MG63 (cell line): Measurements from ENCODE around the gene DYSF. TPM values are rescaled to one million over a fixed set of nuclear protein-coding genes. Genes with fewer than 3 reads are reported as not detected.
A peak's percentile ranks its signal among the peaks of the same experiment; 100 is the strongest.
"Not testable (repeated sequence)": the region's sequence is repeated elsewhere in the genome, so short reads cannot be mapped to it uniquely, and the experiment has no call there.

Experiments used
- DNase-seq: peaks from one replicate; pipeline ENCODE4 v3.0.0-alpha.2; 2020
- H3K27me3 ChIP-seq: fragments of 250-450 bp; sonication (Bioruptor Pico); 2 replicates; pipeline ENCODE4 v1.5.1; 2020; ENCODE audit warnings: mild to moderate bottlenecking, moderate library complexity
- H3K36me3 ChIP-seq: fragments of 250-450 bp; sonication (Bioruptor Pico); 2 replicates; pipeline ENCODE4 v1.5.1; 2020; ENCODE audit warnings: mild to moderate bottlenecking, moderate library complexity
- H3K4me3 ChIP-seq: fragments of 250-450 bp; sonication (Bioruptor Pico); 2 replicates; pipeline ENCODE4 v1.5.1; 2020; ENCODE audit warnings: mild to moderate bottlenecking, moderate library complexity
- H3K9me3 ChIP-seq: fragments of 250-450 bp; sonication (Bioruptor Pico); 2 replicates; pipeline ENCODE4 v1.5.1; 2020; ENCODE audit warnings: mild to moderate bottlenecking, moderate library complexity
- total RNA-seq: library from RNA; depleted of rRNA; stranded (reverse); fragments of >200 nt; shearing (Covaris generic); gene quantifications from 2 replicates; pipeline ENCODE4 v1.2.3, GENCODE V29; 2014; ENCODE audit warnings: low replicate concordance

DYSF gene
- total RNA-seq, 1 experiment from 2014 or later: 1.4 TPM

DNA sequence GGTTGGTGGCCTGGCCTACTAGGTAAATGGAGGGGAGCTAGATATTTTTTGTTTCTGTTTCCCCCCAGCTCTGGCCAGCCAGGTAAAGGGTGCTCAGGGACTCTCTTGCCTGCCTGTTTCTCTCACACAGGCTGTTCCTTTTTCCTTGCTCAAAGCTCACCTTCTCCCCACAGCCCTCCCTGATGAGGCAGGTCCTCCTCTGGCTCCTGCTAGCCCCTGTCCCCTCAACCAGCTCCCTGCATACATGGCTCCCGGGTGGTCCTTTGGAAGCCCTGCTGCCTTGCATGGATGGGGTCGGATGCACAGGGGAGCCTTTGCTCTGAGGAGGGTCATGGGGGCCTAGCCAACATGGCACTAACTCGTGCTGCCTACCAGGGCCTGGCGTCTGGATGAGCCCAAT lies 27.8 kb downstream of the DYSF start:
- Histone ChIP-seq H3K9me3 (no peaks in the 10 kb centered on the region), H3K27me3 (no peaks in the 10 kb centered on the region), H3K36me3 (no peaks in the 10 kb centered on the region), H3K4me3 (no peak overlapping the region)
- no peak for DNase-seq

DNA sequence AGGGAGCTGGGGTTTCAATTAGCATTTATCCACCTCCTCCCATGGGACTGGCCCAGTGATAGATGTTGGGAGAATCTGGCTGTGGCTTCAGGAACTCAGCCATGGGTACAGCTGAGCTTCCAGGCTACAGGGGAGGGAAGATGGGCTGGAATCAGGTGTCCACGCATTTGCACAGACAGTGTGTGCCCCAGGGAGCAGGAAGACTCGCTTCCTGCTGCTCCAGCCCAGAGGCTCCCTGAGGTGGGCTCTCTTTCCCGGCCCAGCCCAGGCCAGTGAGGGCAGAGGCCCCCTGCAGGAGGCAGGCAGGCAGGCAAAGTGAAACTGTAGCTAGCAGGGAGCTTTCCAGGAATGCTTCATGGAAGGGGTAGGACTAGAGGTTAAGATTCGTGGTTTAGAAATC lies 28.7 kb downstream of the DYSF start:
- no peaks in the 10 kb centered on the region for H3K36me3 ChIP-seq
- H3K9me3 ChIP-seq: no peaks in the 10 kb centered on the region
- no peak for DNase-seq
- H3K27me3 ChIP-seq: no peaks in the 10 kb centered on the region
- no peak overlapping the region for H3K4me3 ChIP-seq

DNA sequence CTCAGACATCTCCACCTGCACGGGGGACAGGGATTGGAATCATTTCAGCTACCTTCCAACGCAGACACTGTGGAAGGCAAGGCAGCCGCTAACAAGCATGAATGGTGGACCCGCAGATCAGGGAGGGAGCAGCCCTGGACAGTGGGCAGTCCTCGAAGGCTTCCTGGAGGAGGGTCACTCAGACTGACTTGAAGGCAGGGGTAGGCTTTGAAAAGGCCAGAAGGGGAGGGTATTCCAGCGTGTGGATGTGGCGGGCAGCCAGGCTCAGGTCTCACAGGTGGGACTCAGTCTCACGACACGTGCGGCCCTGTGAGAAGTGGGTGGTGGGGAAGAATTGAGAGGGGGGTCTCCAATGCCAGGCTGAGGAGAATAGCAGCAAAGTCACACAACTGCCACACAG lies 29.9 kb downstream of the DYSF start:
- DNase-seq: no peak
- Histone ChIP-seq H3K9me3 (no peaks in the 10 kb centered on the region), H3K36me3 (no peaks in the 10 kb centered on the region), H3K4me3 (no peak overlapping the region), H3K27me3 (no peaks in the 10 kb centered on the region)

DNA sequence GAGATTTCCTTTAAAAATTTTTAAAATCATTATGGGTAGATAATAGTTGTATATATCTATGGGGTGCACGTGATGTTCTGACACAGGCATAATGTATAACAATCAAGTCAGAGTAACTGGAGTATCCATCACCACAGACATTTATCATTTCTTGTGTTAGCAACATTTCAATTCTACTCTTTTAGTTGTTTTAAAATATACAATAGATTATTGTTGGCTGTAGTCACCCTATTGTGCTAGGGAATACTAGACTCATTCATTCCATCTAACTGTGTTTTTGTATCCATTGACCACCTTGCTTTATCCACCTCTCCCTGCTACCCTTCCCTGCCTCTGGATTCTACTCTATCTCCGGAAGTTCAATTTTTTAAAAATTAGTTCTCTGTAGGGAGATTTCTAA lies 31.0 kb downstream of the DYSF start:
- no peaks in the 10 kb centered on the region for H3K27me3 ChIP-seq
- H3K4me3 ChIP-seq: no peak overlapping the region
- no peaks in the 10 kb centered on the region for H3K9me3 ChIP-seq
- DNase-seq: no peak
- no peaks in the 10 kb centered on the region for H3K36me3 ChIP-seq

DNA sequence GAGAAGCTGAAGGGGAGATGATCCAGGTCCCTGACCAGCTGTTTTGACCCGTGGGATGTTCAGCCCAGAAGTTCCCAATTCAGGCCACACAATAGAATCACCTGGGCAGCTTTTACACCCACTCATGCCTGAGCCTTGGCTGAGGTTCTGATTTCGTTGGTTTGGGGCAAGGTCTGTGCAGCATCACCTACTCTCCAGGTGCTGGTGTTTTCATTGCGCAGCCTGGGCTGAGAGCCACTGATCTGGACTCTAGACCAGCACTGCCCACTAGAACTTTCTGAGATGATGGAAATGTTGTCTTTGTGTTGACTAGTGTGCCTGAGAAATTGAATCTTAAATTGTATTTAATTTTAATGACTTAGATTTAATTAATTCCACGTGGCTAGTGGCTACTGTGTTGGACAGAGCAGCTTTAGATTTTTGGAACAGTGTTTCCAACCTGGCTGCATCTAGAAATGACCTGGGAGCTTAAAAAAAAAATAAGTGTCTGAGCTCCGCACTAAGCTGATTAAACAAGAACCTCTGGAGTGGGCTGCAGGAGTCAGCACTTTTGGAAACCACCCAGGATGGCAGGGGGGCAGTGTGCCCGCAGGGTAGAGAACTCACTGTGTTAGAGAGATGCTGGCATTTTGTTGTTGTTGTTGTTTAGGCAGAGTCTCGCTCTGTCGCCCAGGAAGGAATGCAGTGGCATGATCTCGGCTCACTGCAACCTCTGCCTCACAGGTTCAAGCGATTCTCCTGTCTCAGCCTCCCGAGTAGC lies 33.7 kb downstream of the DYSF start:
- Histone ChIP-seq H3K36me3 (no peaks in the 10 kb centered on the region), H3K4me3 (no peak overlapping the region), H3K27me3 (no peaks in the 10 kb centered on the region)

DNA sequence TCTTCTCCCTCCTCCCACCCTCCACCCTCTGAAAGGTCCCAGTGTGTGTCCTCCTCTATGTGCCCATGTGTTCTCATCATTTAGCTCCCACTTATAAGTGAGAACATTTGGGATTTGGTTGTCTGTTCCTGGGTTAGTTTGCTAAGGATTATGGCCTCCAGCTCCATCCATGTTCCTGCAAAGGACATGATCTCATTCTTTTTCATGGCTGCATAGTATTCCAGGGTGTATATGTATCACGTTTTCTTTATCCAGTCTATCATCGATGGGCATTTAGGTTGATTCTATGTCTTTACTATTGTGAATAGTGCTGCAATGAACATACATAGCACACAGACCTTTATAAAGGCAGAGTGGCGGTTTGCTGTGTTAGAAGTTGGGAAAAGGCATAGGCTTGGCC lies 38.2 kb downstream of the DYSF start:
- not testable (repeated sequence) for DNase-seq, H3K27me3 ChIP-seq, H3K36me3 ChIP-seq, H3K4me3 ChIP-seq, H3K9me3 ChIP-seq

More for the DNA sequence above, 33.7 kb downstream of the DYSF start:
- no peaks in the 10 kb centered on the region for H3K9me3 ChIP-seq
- no peak for DNase-seq

DNA sequence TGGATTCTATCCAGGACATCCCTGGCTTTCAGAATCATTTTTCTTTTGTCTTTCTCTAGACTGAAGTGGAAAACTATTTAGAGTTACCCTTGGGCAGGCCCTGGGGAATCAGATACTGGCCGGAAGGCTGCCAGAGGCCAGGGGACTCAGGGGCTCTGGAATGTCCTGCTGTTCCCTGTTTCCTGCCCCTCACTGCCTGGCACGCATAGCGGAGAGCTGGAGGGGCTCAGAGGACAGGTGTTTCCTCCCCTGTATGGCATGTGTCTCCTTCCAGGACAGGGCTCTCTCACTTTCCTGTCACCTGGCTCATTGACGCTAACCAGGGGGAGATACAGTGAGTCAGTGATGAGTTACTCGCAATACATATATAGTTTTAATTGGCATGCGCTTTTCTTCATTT lies 38.8 kb downstream of the DYSF start:
- no peaks in the 10 kb centered on the region for H3K27me3 ChIP-seq
- H3K9me3 ChIP-seq: no peaks in the 10 kb centered on the region
- no peak for DNase-seq
- no peaks in the 10 kb centered on the region for H3K36me3 ChIP-seq
- H3K4me3 ChIP-seq: no peak overlapping the region

DNA sequence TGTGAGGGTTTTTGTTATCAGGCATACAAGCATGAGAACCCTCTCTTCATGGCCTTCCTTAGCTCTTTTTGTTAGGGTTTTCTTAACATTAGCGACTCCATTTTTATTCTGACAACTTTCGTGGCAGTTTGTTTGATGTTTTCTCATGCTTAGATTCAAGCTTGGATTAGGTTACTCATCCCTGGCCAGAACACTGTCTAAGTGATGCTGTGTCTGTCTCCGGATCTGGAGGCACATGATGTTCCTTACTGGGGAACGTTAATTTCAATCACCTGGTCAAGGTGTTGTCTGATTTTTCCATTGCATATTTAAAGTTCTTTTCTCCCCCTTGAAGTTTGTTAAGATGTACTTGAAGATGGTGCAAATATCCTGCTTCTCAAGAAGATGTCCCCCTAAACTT lies 40.7 kb downstream of the DYSF start:
- Histone ChIP-seq H3K27me3 (no peaks in the 10 kb centered on the region), H3K4me3 (no peak overlapping the region), H3K36me3 (no peaks in the 10 kb centered on the region), H3K9me3 (no peaks in the 10 kb centered on the region)
- DNase-seq: no peak

DNA sequence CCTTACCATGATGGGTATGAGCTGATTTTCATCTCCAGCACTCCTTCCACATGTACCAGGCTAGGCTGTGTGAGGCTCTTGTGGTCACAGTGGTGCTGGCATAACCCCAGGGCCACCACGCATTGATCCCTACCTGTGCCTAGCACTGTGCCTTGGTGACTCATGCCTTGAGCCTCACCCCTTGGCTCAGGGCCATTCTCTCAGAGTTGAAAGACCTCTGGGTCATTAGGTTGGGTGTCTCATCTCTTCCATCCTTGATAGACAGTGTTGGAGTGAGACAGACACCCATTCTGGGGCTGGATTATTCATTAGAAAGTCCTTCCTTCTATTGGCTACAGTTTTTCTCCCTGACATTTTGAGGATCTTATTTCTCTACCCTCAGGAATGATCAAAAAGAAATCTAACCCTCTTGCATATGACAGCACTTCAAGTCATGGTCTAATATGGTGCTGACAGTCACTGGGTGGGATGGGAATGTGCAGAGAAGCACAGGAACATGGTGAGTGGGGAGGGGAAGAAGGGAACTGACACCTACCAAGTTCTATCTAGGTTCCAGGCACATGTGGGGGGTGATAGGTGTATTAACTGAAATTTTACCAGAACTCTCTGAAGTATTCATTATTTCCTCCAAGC lies 41.3 kb downstream of the DYSF start:
- DNase-seq: no peak
- H3K4me3 ChIP-seq: no peak overlapping the region

DNA sequence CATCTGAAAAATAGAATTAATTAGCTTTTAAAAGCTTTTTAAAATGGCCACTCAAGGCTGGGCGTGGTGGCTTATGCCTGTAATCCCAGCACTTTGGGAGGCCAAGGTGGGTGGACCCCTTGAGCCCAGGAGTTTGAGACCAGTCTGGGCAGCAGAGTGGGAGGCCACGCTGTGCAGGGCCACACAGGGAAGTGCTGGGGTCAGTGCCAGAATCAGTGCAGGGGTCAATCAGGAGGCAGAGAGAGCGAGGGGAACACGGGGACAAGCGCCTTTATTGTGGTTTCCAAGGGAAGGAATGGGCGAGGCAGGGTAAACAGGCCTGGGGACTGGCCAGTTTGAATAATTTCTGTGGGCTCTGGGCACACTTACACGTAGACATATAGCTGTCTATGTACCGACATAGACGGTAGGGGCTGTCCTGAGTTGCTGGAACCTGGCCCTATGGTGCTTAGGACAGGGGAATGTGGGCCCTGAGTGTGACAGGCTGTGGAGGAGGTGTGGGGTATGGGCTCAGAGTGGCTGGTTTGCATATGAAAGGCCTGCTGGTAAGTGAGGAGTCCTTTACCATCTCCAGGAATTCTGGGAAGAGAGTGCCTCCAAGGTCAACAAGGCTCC lies 42.9 kb downstream of the DYSF start:
- Histone ChIP-seq H3K36me3 (no peaks in the 10 kb centered on the region), H3K4me3 (no peak overlapping the region), H3K9me3 (no peaks in the 10 kb centered on the region), H3K27me3 (no peaks in the 10 kb centered on the region)
- DNase-seq: no peak

More for the DNA sequence above, 41.3 kb downstream of the DYSF start:
- H3K9me3 ChIP-seq: no peaks in the 10 kb centered on the region
- H3K36me3 ChIP-seq: no peaks in the 10 kb centered on the region
- no peaks in the 10 kb centered on the region for H3K27me3 ChIP-seq

DNA sequence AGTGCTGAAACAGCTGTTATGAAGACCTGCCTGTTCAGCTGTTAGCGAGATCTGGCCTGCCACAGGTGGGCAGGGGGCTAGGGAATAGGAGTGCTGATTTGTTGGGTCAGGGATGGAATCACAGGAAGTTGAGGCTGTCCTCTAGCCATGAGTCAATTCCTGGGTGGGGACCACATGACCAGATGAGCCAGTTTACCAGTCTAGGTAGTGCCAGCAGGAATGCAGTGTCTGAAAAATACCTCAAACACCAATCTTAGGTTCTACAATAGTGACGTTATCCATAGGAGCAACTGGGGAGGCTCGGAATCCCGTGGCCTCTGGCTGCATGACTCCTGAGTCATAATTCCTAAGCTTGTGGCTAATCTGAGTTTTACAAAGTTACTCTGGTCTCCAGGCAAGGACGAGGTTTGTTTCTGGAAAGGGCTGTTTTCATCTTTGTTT lies 44.9 kb downstream of the DYSF start:
- Histone ChIP-seq H3K36me3 (no peaks in the 10 kb centered on the region), H3K27me3 (no peaks in the 10 kb centered on the region), H3K9me3 (no peaks in the 10 kb centered on the region), H3K4me3 (no peak overlapping the region)
- peak; percentile 83 for DNase-seq

DNA sequence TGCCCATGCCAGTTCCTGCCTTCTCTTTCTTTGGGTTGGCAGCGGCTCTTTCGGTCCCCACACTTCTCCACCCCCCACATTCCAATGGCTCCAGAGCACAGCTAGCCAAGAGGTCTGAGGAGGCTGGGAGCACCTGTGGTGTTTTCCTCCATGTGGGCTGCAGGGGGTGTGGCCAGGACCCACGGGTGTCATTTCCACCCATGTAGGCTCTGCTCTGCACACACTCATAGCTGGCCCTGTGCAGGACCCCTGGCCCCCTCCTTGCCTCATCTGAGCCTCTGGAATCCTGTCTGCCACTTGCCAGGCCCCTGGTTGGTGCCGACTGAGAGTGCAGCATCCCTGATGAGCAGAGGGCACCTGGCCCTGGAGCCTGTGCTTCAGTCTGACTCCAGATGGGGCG lies 46.3 kb downstream of the DYSF start:
- H3K36me3 ChIP-seq: no peaks in the 10 kb centered on the region
- DNase-seq: no peak
- H3K27me3 ChIP-seq: no peaks in the 10 kb centered on the region
- no peaks in the 10 kb centered on the region for H3K9me3 ChIP-seq
- no peak overlapping the region for H3K4me3 ChIP-seq

DNA sequence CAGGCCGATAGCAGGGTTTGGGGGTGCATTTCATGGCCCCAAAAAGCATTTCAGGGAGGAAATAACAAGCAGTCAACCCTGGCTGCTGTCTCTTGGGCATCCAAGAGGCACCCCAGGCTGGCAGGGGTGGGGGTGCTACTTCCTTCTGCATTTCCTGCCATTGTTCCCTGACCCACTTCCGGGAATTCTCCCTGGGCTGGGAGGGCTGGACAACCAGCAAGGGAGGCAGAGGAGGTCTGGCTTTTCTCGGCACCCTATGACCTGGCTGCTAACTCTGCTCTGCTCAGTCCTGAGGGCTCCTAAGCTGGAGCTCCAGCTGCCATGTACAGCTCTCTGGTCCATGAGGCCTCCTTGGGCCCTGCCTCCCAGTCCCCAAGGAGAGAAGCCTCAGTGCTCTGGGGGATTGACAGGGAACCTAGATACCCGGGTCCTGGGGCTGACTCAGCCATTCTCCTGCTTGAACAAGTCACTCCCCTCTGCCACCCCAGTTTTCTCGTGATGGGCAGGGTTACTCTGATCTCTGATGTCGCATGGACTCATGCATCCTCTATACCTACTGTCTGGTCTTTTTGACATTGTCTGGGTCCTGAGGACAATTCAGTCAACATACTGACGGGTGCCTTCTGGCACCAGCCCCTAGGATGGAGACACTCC lies 47.2 kb downstream of the DYSF start:
- H3K4me3 ChIP-seq: no peak overlapping the region
- DNase-seq: no peak

DNA sequence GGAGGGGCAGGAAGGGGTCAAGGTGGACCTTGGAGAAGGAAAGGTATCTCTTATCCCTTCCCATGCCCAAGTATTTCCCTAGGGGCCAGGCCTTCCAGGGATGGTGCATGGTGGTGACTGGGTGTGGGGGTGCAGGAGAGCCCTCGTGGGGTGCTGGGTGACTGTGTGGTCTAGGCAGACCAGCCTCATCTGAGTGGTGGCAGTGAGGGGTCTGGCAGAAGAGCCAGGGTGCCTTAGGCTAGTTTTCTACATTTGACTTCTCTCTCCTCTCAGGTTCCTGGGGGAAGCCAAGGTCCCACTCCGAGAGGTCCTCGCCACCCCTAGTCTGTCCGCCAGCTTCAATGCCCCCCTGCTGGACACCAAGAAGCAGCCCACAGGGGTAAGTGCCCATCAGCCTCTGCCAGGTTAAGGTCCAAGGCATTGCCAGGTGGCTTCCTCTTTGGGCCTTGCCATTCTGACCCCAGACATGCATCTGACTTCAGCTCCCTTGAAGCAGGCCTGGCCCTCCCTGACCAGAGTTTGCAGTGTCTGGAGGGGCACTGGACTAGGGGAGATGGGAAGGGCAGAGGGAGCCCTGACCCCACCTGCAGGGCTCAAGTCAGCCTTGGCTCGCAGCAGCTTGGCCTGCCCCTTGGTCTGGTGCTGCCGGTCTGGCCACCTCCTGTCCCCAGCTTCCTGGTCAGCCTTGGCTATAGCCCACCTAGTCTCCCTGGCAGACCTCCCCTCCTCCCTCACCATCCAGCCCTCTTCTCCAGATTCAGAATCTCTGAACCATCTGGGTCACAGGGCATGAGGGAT lies 49.8 kb downstream of the DYSF start:
- H3K27me3 ChIP-seq: no peaks in the 10 kb centered on the region
- DNase-seq: no peak
- no peak overlapping the region for H3K4me3 ChIP-seq
- no peaks in the 10 kb centered on the region for H3K9me3 ChIP-seq
- H3K36me3 ChIP-seq: no peaks in the 10 kb centered on the region

More for the DNA sequence above, 47.2 kb downstream of the DYSF start:
- Histone ChIP-seq H3K36me3 (no peaks in the 10 kb centered on the region), H3K9me3 (no peaks in the 10 kb centered on the region), H3K27me3 (no peaks in the 10 kb centered on the region)

DNA sequence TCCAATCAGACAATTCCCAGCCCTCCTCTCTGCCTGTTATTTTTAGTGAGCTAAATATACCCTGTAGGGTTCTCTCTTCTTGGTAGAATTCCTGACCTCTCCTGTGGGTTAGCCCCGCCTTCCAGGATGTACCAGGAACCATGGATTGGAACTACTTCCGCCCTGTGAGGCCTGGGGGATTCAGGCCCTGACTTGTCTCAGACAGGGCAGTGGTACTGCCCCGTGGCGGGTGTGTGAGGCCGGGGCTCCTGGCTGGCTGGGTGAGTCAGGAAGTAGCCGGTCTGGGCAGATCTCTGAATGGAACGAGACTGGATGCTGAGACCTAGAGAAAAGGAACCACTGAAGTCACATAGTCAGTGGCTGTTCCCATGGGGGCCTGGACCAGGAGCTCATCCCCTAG lies 50.5 kb downstream of the DYSF start:
- Histone ChIP-seq H3K4me3 (no peak overlapping the region), H3K36me3 (no peaks in the 10 kb centered on the region), H3K27me3 (no peaks in the 10 kb centered on the region), H3K9me3 (no peaks in the 10 kb centered on the region)
- no peak for DNase-seq

DNA sequence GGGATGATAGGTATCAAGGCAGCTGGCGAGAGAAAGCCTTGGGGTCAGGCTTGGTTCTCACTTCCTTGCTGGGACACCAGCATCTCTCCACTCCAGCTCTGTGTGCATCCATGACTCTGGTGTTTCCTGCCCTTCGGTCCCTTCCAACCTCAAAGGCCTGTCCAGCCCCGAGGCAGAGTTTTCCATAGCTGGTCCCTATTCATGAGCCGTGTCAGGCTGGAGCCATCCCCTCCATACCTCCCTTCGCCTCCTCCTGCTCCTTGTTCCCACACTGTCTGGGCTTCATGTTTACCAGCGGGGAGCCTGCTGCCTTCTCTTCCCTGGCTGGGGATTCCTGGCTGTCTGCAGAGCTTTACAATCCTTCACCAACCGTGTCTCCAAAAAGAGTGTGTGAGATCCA lies 51.2 kb downstream of the DYSF start:
- no peaks in the 10 kb centered on the region for H3K9me3 ChIP-seq
- H3K4me3 ChIP-seq: no peak overlapping the region
- H3K27me3 ChIP-seq: no peaks in the 10 kb centered on the region
- H3K36me3 ChIP-seq: no peaks in the 10 kb centered on the region
- DNase-seq: no peak
